Colonic mucosa (tissue), 4 donors: ENCODE data around the gene SALL1. TPM values are rescaled to one million over a fixed set of nuclear protein-coding genes. Genes with fewer than 3 reads are reported as not detected.
A peak's percentile ranks its signal among the peaks of the same experiment; 100 is the strongest.

Experiments
- DNase-seq: peaks from one replicate; pipeline ENCODE4 v3.0.0-alpha.2; 2020
- H3K27ac ChIP-seq: fragments of 200-600 bp; one replicate; pipeline ENCODE4 v1.8.0; 2021
- H3K27me3 ChIP-seq: fragments of 200-600 bp; one replicate; pipeline ENCODE4 v1.8.0; 2021
- H3K36me3 ChIP-seq: fragments of 200-600 bp; one replicate; pipeline ENCODE4 v1.8.0; 2021
- H3K4me1 ChIP-seq: fragments of 200-600 bp; one replicate; pipeline ENCODE4 v1.8.0; 2021; ENCODE audit warnings: mild to moderate bottlenecking
- H3K4me3 ChIP-seq: fragments of 200-600 bp; one replicate; pipeline ENCODE4 v1.8.0; 2021
- H3K9ac ChIP-seq, 2 donors: one replicate each; pipeline ENCODE4 v1.7.0; 2013; ENCODE audit warnings: control low read depth in 2 of 2, low read depth in 2 of 2, low read length in 2 of 2
- H3K9me3 ChIP-seq: fragments of 200-600 bp; one replicate; pipeline ENCODE4 v1.8.0; 2021
- intact Hi-C: fragments of 100-400 bp; cut with DNase I; formaldehyde crosslinking; loops from one replicate; pipeline ENCODE4 v1.14.1; 2022
- total RNA-seq, 2 donors: library from RNA; stranded (reverse); fragmentation: NEBNext Ultra II Directional in 1 of 2; extraction: Animal tissue kit (Norgen Biotek cat#: 25700) in 1 of 2; gene quantifications; one replicate each; pipeline ENCODE4 v1.2.1, GENCODE V29; 2021
- TF ChIP-seq, protein P1 (sequence below): fragments of 200-600 bp; IDR thresholded peaks from one replicate; pipeline ENCODE4 v1.8.0; 2022; ENCODE audit warnings: antibody characterized with exemption, mild to moderate bottlenecking
- donor health status: healthy.
- donor health status: DM: no; HTN: no; CAD: no.
- donor health status: DM: no; HTN: no; CAD: no.

SALL1 gene
- 1 to 10 TPM; 1.7 to 4.1 TPM for total RNA-seq

DNA sequence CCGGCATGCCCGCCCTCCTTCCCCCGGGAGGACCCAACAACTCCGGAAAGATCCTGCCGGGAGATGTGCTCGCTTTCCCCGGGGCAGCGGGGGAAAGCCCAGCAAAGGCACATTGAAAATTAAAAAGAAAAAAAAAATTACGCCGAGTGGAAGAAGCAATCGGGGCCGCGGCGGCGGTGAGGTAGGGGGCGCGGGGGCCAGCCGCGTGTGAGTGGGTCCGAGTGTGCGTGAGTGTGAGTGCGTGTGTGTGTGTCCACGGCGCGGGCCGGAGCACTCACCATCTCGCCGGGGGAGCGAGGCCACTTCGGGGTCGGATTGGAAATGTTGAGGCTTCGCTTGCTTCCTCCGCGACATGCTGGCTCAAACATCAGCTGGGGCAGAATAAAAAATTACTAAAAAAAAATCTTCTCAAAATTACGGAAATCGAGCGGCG, at the start of gene SALL1:
SALL1 (minus strand) TSS at position 383 of the 433 bp plus-strand sequence; CDS start at position 354, 29 bp downstream.
- no peak for DNase-seq
- Histone ChIP-seq H3K4me3 (peak within 1 kb of the TSS; percentile 17), H3K4me1 (no peaks in the 10 kb centered on the region), H3K9me3 (no peaks in the 10 kb centered on the region), H3K36me3 (no peaks in the 10 kb centered on the region), H3K27me3 (peaks cover 57% of the 10 kb centered on the region), H3K9ac (peak within 1 kb of the TSS in 1 of 2 donors; percentile 68), H3K27ac (peak within 1 kb of the TSS; percentile 57)
- intact Hi-C loops = no loop called here
- TF ChIP-seq, protein P1, sequence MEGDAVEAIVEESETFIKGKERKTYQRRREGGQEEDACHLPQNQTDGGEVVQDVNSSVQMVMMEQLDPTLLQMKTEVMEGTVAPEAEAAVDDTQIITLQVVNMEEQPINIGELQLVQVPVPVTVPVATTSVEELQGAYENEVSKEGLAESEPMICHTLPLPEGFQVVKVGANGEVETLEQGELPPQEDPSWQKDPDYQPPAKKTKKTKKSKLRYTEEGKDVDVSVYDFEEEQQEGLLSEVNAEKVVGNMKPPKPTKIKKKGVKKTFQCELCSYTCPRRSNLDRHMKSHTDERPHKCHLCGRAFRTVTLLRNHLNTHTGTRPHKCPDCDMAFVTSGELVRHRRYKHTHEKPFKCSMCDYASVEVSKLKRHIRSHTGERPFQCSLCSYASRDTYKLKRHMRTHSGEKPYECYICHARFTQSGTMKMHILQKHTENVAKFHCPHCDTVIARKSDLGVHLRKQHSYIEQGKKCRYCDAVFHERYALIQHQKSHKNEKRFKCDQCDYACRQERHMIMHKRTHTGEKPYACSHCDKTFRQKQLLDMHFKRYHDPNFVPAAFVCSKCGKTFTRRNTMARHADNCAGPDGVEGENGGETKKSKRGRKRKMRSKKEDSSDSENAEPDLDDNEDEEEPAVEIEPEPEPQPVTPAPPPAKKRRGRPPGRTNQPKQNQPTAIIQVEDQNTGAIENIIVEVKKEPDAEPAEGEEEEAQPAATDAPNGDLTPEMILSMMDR = no peak

DNA sequence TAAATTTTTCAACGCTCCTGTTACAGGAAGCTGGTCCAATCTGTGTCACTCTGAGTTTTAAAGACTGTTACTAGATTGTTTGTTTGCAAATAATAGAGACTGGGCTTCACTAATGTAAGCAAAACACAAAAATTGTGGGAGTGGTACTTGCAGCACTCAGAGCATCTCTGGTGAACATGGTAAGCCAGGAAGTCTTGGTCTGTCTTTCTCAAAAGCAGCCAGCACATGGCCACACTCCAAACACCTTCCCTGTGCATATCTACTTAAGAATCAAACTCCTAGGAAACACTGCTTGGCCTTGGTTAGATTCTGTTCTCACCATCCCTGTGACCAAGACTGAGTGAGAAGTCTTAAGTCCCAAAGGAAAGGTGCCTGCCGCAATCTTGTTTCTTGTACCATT, 49.7 kb upstream of the SALL1 start:
- no peak for DNase-seq
- Histone ChIP-seq H3K27ac (no peak overlapping the region), H3K27me3 (no peaks in the 10 kb centered on the region), H3K4me1 (no peaks in the 10 kb centered on the region), H3K9me3 (no peaks in the 10 kb centered on the region), H3K4me3 (no peak overlapping the region), H3K36me3 (no peaks in the 10 kb centered on the region), H3K9ac (no peak overlapping the region)
- intact Hi-C loops = no loop called here
- TF ChIP-seq, protein P1 = no peak

DNA sequence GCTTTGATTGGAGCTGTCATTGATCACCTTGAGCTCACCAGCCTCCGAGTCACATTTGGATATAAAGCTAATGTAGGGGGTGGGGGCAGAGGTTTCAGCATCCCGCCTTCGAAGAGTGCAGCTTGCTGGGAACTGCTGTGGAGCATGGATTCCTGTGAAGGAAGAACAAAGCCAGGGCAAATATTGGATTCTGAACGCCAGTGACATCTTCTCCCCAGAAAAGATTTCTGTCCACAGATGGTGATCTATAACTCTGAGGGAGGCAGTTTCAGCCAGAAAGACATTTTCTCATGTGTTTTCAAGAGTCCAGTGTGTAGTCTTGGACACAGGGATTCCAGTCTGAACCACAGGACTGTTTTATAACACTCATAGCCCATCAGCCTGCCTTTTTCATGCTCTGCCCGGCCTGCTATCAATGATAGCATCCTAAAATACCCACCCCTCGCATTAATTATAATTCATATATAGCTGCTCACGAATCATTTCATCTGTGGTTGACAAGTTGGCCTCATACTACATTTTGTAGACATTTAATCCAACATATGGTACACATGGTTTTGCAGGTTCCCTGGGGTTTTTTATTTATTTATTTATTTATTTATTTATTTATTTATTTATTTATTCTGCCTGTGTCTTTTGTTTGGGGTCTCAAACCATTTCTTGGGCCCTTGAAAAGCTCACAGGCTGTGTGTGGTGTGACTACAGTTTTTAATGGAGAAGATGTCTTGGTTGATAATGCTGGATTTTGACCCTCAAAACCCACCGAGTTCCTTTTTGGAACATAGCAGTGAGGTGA, 47.1 kb upstream of the SALL1 start:
- no peaks in the 10 kb centered on the region for H3K27me3 ChIP-seq
- H3K4me1 ChIP-seq = no peaks in the 10 kb centered on the region
- H3K4me3 ChIP-seq = no peak overlapping the region
- no peaks in the 10 kb centered on the region for H3K9me3 ChIP-seq
- H3K9ac ChIP-seq = no peak overlapping the region
- TF ChIP-seq, protein P1 = no peak
- H3K27ac ChIP-seq = no peak overlapping the region
- no peaks in the 10 kb centered on the region for H3K36me3 ChIP-seq
- no peak for DNase-seq
- intact Hi-C loops = no loop called here

DNA sequence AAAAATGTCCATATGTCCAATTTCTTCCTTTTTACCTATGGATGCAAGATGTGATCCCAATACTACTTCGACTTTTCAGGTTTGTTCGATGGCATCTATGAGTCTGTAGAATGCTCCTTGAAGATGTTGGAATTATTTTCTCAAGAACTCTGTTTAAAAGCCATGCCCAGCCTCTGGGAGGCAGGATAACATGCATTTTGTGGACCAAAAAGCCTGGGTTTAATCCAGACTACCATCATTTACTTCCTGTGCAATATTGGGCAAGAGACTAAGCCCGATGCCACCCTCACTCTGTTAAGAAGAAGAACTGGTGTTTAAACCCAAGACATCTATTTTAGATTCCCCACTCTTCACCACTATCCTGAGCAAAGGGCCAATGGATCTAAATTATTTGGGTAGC, 42.8 kb upstream of the SALL1 start:
- no peak for DNase-seq
- Histone ChIP-seq H3K4me1 (no peaks in the 10 kb centered on the region), H3K36me3 (no peaks in the 10 kb centered on the region), H3K27ac (no peak overlapping the region), H3K9me3 (no peaks in the 10 kb centered on the region), H3K27me3 (no peaks in the 10 kb centered on the region), H3K4me3 (no peak overlapping the region), H3K9ac (no peak overlapping the region)
- intact Hi-C loops = no loop called here
- TF ChIP-seq, protein P1 = no peak

DNA sequence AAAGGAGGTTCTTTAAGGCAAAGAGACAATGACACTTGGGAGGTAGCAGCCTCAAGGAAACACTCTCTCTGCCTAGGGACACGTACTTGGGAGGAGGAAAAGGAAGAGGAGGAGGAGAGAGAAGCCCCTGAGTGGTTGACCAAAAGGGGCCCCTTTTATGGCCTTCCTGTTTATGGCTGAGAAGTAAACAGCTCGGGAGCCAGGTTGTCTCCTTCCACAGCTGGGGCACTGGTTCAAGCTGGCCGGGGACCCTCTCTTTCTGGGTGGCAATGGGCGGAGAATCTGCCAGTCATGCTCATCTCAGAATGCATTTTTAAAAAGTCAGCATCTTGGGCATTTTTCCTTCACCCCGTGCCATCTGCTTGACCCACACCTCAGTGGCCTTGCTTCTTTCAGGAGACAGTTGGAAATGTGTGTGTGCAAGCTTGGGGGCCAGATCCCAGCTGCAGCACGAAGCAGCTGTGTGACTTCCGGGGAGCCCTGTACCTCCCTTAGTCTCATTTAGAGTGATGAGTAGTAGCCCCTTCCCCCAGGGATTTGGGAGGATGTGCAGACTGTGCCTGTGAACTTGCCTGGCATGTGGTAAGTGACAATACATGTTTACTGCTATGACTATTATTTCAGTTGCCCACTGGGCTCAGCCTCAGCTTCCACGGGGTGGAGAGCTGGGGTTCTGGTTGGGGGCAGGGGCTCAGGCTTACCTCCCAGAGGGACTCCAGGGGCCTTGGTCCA, 33.8 kb upstream of the SALL1 start:
- Histone ChIP-seq H3K9ac (no peak overlapping the region), H3K36me3 (no peaks in the 10 kb centered on the region), H3K27me3 (no peaks in the 10 kb centered on the region), H3K4me3 (no peak overlapping the region), H3K4me1 (no peaks in the 10 kb centered on the region), H3K9me3 (no peaks in the 10 kb centered on the region), H3K27ac (no peak overlapping the region)
- intact Hi-C loops = no loop called here
- no peak for DNase-seq
- TF ChIP-seq, protein P1 = no peak
